Esophagus muscularis mucosa (tissue), 4 donors: ENCODE measurements around the gene MUS81.

Source experiments
- EP300 ChIP-seq: sonication (generic); formaldehyde crosslinking; IDR thresholded peaks from one replicate; pipeline ENCODE4 v1.6.1; 2017; ENCODE audit warnings: antibody characterized with exemption
- POLR2AphosphoS5 ChIP-seq, 2 donors: sonication (generic); formaldehyde crosslinking; IDR thresholded peaks; one replicate each; pipeline ENCODE4 v1.6.1; 2017; ENCODE audit warnings: antibody characterized with exemption in 2 of 2
- TF ChIP-seq, protein P1 (sequence below), 3 experiments: fragments of 200-600 bp in 2 of 3; fragments of 450-650 bp in 1 of 3; sonication (generic) in 2 of 3; IDR thresholded peaks; one replicate each; pipeline ENCODE4 v1.5.1; 2017 to 2019; ENCODE audit warnings: antibody characterized with exemption in 3 of 3, mild to moderate bottlenecking in 2 of 3, moderate library complexity in 1 of 3

DNA sequence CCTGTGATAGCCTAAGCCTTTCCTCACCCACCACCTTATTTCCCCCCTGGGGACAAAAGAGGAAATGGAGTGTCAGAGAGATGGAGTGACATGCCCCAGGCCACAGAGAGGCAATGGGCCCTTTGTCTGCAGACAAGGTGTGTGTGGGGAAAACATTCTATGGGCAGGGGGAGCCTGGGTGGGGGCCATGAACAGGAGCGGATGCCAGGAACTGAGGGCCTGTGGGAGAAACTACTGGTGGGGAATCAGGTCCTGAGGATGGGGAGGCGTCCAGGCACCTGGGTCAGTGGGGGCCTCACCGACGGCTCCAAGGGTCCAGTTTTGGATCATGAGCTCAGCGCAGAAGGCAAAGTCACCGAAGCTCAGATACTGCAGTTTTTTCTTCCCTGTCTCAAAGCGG lies 25.0 kb downstream of the MUS81 start:
- TF ChIP-seq, protein P1, sequence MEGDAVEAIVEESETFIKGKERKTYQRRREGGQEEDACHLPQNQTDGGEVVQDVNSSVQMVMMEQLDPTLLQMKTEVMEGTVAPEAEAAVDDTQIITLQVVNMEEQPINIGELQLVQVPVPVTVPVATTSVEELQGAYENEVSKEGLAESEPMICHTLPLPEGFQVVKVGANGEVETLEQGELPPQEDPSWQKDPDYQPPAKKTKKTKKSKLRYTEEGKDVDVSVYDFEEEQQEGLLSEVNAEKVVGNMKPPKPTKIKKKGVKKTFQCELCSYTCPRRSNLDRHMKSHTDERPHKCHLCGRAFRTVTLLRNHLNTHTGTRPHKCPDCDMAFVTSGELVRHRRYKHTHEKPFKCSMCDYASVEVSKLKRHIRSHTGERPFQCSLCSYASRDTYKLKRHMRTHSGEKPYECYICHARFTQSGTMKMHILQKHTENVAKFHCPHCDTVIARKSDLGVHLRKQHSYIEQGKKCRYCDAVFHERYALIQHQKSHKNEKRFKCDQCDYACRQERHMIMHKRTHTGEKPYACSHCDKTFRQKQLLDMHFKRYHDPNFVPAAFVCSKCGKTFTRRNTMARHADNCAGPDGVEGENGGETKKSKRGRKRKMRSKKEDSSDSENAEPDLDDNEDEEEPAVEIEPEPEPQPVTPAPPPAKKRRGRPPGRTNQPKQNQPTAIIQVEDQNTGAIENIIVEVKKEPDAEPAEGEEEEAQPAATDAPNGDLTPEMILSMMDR (IDR thresholded peaks at IDR 0.05): no peak
- TF ChIP-seq EP300 (no peak), POLR2AphosphoS5 (IDR thresholded peaks at IDR 0.05) (no peak)
